Measurements from ENCODE around the gene SPR.

SPR gene

GRCh38 chr2:72916743-72917137 lies 29.5 kb downstream of the SPR start:
- DNase-seq = no peak

- DNase-seq = no peak
These were observed 30.1 kb downstream of the SPR start, which contains the start of gene EMX1 for GRCh38 chr2:72917138-72917876. EMX1 (plus strand) TSS chr2:72917519; CDS start chr2:72917853, 334 bp downstream.

GRCh38 chr2:72917877-72918553 lies 30.8 kb downstream of the SPR start:
- no peak for DNase-seq

- no peak for DNase-seq
These were observed 32.5 kb downstream of the SPR start for GRCh38 chr2:72919414-72920317.

GRCh38 chr2:72920318-72921087 lies 33.3 kb downstream of the SPR start:
- DNase-seq = peak; percentile 33

GRCh38 chr2:72921088-72921851 lies 34.1 kb downstream of the SPR start:
- no peak for DNase-seq

- no peak for DNase-seq
These were observed 34.6 kb downstream of the SPR start for GRCh38 chr2:72921853-72922252.

GRCh38 chr2:72923833-72924352 lies 36.7 kb downstream of the SPR start:
- DNase-seq = no peak

- no peak for DNase-seq
These were observed 37.4 kb downstream of the SPR start for GRCh38 chr2:72924353-72925240.

GRCh38 chr2:72925328-72925943 lies 38.2 kb downstream of the SPR start:
- DNase-seq = no peak

GRCh38 chr2:72926368-72926767 lies 39.2 kb downstream of the SPR start:
- DNase-seq = no peak

- no peak for DNase-seq
These were observed 39.7 kb downstream of the SPR start for GRCh38 chr2:72926811-72927465.

GRCh38 chr2:72927619-72928550 lies 40.7 kb downstream of the SPR start:
- no peak for DNase-seq

- DNase-seq = no peak
These were observed 41.8 kb downstream of the SPR start for GRCh38 chr2:72929010-72929409.

GRCh38 chr2:72931280-72931910 lies 44.2 kb downstream of the SPR start:
- DNase-seq = no peak

- peak; percentile 23 for DNase-seq
These were observed 45.0 kb downstream of the SPR start for GRCh38 chr2:72932045-72932740.

- no peak for DNase-seq
These were observed 45.6 kb downstream of the SPR start for GRCh38 chr2:72932805-72933204.

Data from fibroblast of skin of scalp (primary cell).